DND-41 (cell line): ENCODE results near the gene PLEKHD1.
A peak's percentile ranks its signal among the peaks of the same experiment; 100 is the strongest.
"Not testable (repeated sequence)": the region's sequence is repeated elsewhere in the genome, so short reads cannot be mapped to it uniquely, and the experiment has no call there.

Experiments used
- ATAC-seq: fragments of 200-7000 bp; cut with Tn5 transposase; 3 replicates; pipeline ENCODE4 v1.9.1; 2021; ENCODE audit warnings: low read depth; ENCODE audit not compliant: insufficient read depth
- DNase-seq: peaks from one replicate; pipeline ENCODE4 v3.0.0-alpha.2; 2020
- H2AFZ ChIP-seq: 2 replicates; pipeline ENCODE4 v1.6.0; 2012; ENCODE audit warnings: low read depth, low read length
- H3K27ac ChIP-seq: 2 replicates; pipeline ENCODE4 v1.5.1; 2012; ENCODE audit warnings: low read length, inconsistent platforms
- H3K27me3 ChIP-seq: fragments of 200-600 bp; sonication (generic); 2 replicates; pipeline ENCODE4 v1.6.0; 2012; ENCODE audit warnings: low read length, mild to moderate bottlenecking, inconsistent platforms; ENCODE audit not compliant: insufficient read depth, poor library complexity
- H3K36me3 ChIP-seq: 2 replicates; pipeline ENCODE4 v1.5.1; 2012; ENCODE audit warnings: low read length, inconsistent platforms; ENCODE audit not compliant: insufficient read depth
- H3K4me1 ChIP-seq: 2 replicates; pipeline ENCODE4 v1.5.1; 2012; ENCODE audit warnings: mild to moderate bottlenecking, low read length; ENCODE audit not compliant: insufficient read depth
- H3K4me2 ChIP-seq: 2 replicates; pipeline ENCODE4 v1.6.0; 2012; ENCODE audit warnings: mild to moderate bottlenecking, moderate library complexity, low read length, inconsistent platforms; ENCODE audit not compliant: insufficient read depth
- H3K4me3 ChIP-seq, 2 experiments: fragments of 200-600 bp in 1 of 2; shearing (Covaris generic) in 1 of 2; 2 replicates each; pipeline ENCODE4 v1.5.1; 2012 to 2016; ENCODE audit warnings: inconsistent platforms in 2 of 2, low read length in 2 of 2, mild to moderate bottlenecking in 2 of 2, low read depth in 1 of 2, moderate library complexity in 1 of 2
- H3K79me2 ChIP-seq: 2 replicates; pipeline ENCODE4 v1.6.0; 2012; ENCODE audit warnings: low read length, inconsistent platforms; ENCODE audit not compliant: insufficient read depth
- H3K9ac ChIP-seq: 2 replicates; pipeline ENCODE4 v1.6.0; 2012; ENCODE audit warnings: low read depth, mild to moderate bottlenecking, inconsistent platforms, low read length, moderate library complexity
- H3K9me3 ChIP-seq: 2 replicates; pipeline ENCODE4 v1.5.1; 2012; ENCODE audit warnings: low read length, moderate library complexity, mild to moderate bottlenecking, inconsistent platforms; ENCODE audit not compliant: insufficient read depth, severe bottlenecking
- H4K20me1 ChIP-seq: 2 replicates; pipeline ENCODE4 v1.6.0; 2012; ENCODE audit warnings: low read length; ENCODE audit not compliant: insufficient read depth
- CTCF ChIP-seq: IDR thresholded peaks from 2 replicates; pipeline ENCODE4 v1.5.1; 2012; ENCODE audit warnings: borderline replicate concordance, low read length, moderate library complexity, mild to moderate bottlenecking; ENCODE audit not compliant: poor library complexity, severe bottlenecking; ENCODE audit errors: extremely low read depth
- EZH2 ChIP-seq: IDR thresholded peaks from 3 replicates; pipeline ENCODE4 v1.6.1; 2012; ENCODE audit warnings: borderline replicate concordance, low read depth, mild to moderate bottlenecking, moderate library complexity, low read length, inconsistent platforms; ENCODE audit not compliant: severe bottlenecking

Gene PLEKHD1

GRCh38 chr14:69473260-69473659, 11.3 kb upstream of the PLEKHD1 start:
- H3K4me2 ChIP-seq: no peak overlapping the region

GRCh38 chr14:69473946-69474345, 10.6 kb upstream of the PLEKHD1 start:
- ATAC-seq: no peak
- H3K9me3 ChIP-seq: no peaks in the 10 kb centered on the region

More at GRCh38 chr14:69473260-69473659, 11.3 kb upstream of the PLEKHD1 start:
- H3K36me3 ChIP-seq: no peaks in the 10 kb centered on the region
- H3K27ac ChIP-seq: no peak overlapping the region
- no peaks in the 10 kb centered on the region for H3K27me3 ChIP-seq
- no peak for DNase-seq
- no peak for ATAC-seq
- H3K79me2 ChIP-seq: no peaks in the 10 kb centered on the region
- no peak overlapping the region for H2AFZ ChIP-seq
- no peaks in the 10 kb centered on the region for H3K9me3 ChIP-seq
- TF ChIP-seq EZH2 (no peak), CTCF (no peak)
- H3K4me1 ChIP-seq: no peaks in the 10 kb centered on the region
- H3K9ac ChIP-seq: no peak overlapping the region
- H3K4me3 ChIP-seq: no peak overlapping the region
- H4K20me1 ChIP-seq: no peaks in the 10 kb centered on the region

GRCh38 chr14:69475194-69475818, 9.2 kb upstream of the PLEKHD1 start:
- H3K9ac ChIP-seq: no peak overlapping the region
- no peaks in the 10 kb centered on the region for H4K20me1 ChIP-seq
- H2AFZ ChIP-seq: no peak overlapping the region
- no peak overlapping the region for H3K27ac ChIP-seq
- TF ChIP-seq CTCF (peak; percentile 54), EZH2 (no peak)
- no peak overlapping the region for H3K4me3 ChIP-seq
- ATAC-seq: peak; percentile 54
- H3K36me3 ChIP-seq: no peaks in the 10 kb centered on the region
- H3K79me2 ChIP-seq: no peaks in the 10 kb centered on the region
- peak; percentile 10 for DNase-seq
- H3K9me3 ChIP-seq: no peaks in the 10 kb centered on the region
- no peaks in the 10 kb centered on the region for H3K4me1 ChIP-seq
- H3K27me3 ChIP-seq: no peaks in the 10 kb centered on the region
- H3K4me2 ChIP-seq: no peak overlapping the region

More at GRCh38 chr14:69473946-69474345, 10.6 kb upstream of the PLEKHD1 start:
- Histone ChIP-seq H3K4me3 (no peak overlapping the region), H3K4me1 (no peaks in the 10 kb centered on the region), H3K79me2 (no peaks in the 10 kb centered on the region), H2AFZ (no peak overlapping the region), H3K9ac (no peak overlapping the region), H3K27me3 (no peaks in the 10 kb centered on the region), H3K36me3 (no peaks in the 10 kb centered on the region), H4K20me1 (no peaks in the 10 kb centered on the region), H3K4me2 (no peak overlapping the region), H3K27ac (no peak overlapping the region)
- TF ChIP-seq EZH2 (no peak), CTCF (no peak)
- DNase-seq: no peak

GRCh38 chr14:69476824-69477450, 7.6 kb upstream of the PLEKHD1 start:
- H3K4me1 ChIP-seq, H3K79me2 ChIP-seq, H3K4me2 ChIP-seq, DNase-seq, H3K36me3 ChIP-seq, H3K9me3 ChIP-seq, ATAC-seq, H2AFZ ChIP-seq, H3K27me3 ChIP-seq, H3K27ac ChIP-seq, H4K20me1 ChIP-seq, H3K9ac ChIP-seq, H3K4me3 ChIP-seq: not testable (repeated sequence)

- H3K4me3 ChIP-seq, H3K27me3 ChIP-seq, ATAC-seq, H3K4me1 ChIP-seq, H2AFZ ChIP-seq, H3K27ac ChIP-seq, H3K9me3 ChIP-seq, H3K9ac ChIP-seq, H3K4me2 ChIP-seq, H3K79me2 ChIP-seq, H3K36me3 ChIP-seq, DNase-seq, H4K20me1 ChIP-seq: not testable (repeated sequence)
Observed at GRCh38 chr14:69478055-69478454, 6.5 kb upstream of the PLEKHD1 start.
